Measurements from ENCODE around the gene P2RY2.
"Not testable (repeated sequence)": the region's sequence is repeated elsewhere in the genome, so short reads cannot be mapped to it uniquely, and the experiment has no call there.

Gene P2RY2

DNA sequence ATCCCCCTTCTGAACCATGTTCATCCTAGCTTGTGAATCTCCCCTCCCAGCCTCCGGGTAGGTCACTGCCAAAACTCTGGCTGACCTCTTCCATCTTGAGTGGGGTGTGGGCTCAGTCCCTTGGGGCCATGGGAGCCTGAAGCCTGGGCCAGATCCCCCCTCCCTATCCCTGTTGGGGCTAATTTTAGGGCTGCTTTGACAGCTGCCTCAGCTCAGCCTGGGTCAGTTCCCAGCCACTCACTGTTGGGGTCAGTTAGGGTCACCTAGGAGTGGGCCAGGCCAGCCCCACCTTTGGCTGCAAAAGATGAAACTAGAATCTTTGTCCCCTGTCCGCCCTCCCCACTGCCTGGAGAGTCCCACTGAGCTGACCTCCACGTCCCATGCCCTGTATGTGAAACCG lies 29.8 kb upstream of the P2RY2 start:
- DNase-seq (ENCODE audit: low spot score) = no peak

DNA sequence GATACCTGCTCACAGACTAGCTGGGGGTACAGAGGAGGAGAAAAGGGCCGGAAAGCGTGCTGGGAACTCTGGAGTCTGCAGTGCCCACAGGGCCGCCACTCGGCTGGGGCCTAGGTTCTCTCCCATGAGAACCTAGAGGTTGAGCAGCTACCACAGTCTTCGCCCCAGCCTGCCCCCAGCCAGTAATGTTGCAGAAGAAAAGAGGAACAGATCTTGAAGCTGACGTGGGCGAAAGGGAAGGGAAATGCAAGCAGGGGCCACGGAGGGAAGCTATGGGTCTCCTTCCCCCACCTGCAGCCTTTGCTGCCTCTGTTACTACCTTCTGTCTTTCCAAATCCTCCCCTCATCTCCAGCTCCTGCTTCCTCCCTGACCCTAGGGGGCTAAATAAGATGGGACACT lies 28.8 kb upstream of the P2RY2 start:
- no peak for DNase-seq (ENCODE audit: low spot score)

- no peak for DNase-seq (ENCODE audit: low spot score)
Measured at GRCh38 chr11:73189723-73190556, 28.1 kb upstream of the P2RY2 start.

DNA sequence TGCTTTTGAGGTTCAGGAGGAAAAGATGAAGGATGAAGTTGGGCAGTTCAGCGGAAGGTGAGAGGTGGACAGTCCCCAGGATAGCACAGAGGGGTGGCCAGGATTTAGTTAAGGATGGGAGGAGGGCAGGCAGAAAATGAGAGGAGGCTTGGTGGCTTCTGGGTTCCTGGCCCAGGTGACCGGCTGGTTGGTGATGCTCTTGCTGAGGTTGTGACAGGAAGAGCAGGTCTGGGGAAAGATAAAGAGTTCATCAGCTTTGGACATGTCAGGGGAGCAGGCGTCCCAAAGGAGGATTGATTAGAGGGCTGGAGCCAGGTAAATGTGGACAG lies 27.6 kb upstream of the P2RY2 start:
- no peak for DNase-seq (ENCODE audit: low spot score)

- DNase-seq (ENCODE audit: low spot score) = no peak
Measured at GRCh38 chr11:73191151-73191550, 26.9 kb upstream of the P2RY2 start.

DNA sequence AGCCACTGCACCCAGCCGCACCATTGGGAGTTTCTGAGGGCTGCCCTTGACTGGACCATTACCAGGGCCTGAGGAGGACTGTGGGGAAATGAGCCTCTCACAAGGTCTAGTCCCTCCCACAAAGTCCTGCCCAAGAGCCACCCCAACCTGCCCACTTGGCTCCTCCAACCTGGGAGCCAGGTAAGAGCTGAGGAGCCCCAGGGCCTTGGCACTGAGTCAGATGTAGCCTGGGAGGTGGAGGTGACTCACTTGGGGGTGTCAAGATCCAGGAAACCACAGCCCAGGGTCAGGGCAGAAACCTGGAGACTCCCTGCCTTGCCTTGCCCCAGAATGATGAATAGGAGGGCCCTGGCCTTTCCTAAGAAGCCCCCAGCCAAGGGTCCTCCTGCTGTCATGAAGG lies 25.8 kb upstream of the P2RY2 start:
- no peak for DNase-seq (ENCODE audit: low spot score)

DNA sequence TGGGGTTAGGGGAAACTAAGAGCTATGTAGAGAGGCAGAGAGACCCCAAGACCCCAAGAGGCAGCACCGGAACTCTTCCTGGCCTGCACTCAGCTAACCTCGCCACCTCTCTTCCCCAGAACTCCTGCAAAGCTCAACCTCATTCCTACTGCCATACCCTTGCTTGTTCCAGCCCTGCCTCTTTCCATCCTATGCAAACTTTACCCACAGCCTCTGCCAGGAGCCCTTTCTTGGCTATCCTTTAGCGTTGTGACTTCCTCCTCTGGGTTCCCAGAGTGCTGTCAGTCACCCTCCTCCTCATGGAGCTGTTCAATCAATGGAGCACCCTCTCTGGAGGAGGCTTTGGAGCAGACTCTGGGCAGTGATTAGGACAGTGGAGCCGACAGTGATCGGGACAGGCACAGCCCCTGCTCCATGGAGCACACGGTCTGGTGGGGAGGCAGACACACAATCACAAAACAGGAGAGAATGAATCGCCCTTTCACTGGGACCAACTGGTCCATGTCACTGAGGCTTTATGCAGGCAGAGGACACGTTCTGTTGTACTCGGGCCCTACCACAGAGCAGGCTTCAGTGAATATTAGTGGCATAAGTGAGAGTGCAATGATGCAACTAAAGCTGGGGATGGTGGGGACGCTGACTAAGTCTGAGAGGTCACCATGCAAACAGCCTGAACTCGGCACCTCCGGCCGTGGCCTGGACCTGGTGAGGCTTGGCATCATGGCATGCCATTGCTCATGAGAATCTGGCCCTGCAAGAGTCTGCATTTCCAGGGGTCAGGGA lies 24.6 kb upstream of the P2RY2 start:
- no peak for DNase-seq (ENCODE audit: low spot score)

- DNase-seq (ENCODE audit: low spot score) = no peak
Measured at GRCh38 chr11:73194034-73194507, 24.0 kb upstream of the P2RY2 start.

GRCh38 chr11:73194593-73194992 lies 23.5 kb upstream of the P2RY2 start:
- no peak for DNase-seq (ENCODE audit: low spot score)

- DNase-seq (ENCODE audit: low spot score) = no peak
Measured at GRCh38 chr11:73195191-73196007, 22.7 kb upstream of the P2RY2 start.

DNA sequence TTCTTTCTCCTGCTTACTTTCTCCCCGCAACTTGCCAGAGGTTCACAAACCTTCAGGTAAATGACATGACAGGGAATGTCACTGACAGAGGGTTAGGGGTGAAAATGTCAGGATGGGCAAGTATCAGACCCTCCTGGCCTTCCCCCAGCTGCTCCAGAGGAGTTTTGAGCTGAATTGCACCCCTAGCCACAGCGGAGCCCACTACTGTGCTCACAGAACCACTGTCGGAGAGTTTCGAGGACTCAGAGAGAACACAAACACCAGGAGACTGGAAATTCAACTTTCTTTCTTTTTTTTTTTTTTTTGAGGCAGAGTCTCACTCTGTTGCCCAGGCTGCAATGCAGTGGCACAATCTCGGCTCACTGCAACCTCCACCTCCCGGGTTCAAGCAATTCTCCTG lies 21.5 kb upstream of the P2RY2 start:
- DNase-seq (ENCODE audit: low spot score) = no peak

DNA sequence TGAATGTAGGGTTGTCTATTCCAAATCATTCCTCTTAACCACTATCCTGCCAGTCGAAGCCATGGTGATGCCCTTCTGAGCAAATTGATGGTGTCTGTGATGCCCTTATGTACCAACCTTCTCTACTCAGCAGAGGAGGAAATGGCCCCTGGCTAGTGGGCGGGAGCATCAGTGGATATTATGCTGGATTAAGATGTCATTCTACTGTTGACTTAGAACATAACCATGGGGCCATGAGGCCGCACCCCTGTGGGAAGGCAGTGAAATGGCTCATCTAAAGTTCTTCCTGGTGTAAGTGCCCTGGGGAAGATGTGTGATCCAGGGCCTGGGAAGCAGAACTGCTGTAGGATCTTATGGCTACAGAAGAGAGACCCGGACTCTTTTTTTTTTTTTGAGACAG lies 20.7 kb upstream of the P2RY2 start:
- no peak for DNase-seq (ENCODE audit: low spot score)

GRCh38 chr11:73197787-73198186 lies 20.3 kb upstream of the P2RY2 start:
- not testable (repeated sequence) for DNase-seq (ENCODE audit: low spot score)

DNA sequence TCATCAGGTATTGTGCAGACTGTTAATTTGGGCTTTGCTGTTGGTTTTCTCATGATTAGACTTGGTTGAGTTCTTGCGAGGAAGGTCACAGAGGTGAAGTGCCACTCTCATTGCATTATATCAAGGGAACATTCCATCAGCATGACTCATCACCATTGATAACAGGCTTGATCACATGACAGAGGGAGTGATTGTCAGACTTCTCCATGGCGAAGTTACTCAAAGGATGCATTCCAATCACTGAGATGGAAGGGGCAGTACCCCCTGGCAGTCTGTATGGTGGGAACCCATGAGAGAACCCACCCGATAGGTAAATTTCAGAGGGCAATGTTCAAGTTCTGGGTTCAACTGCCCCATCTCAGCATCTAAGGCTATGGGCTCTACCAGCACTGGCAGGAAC lies 19.4 kb upstream of the P2RY2 start:
- no peak for DNase-seq (ENCODE audit: low spot score)

- DNase-seq (ENCODE audit: low spot score) = no peak
Measured at GRCh38 chr11:73199446-73199845, 18.6 kb upstream of the P2RY2 start.

DNA sequence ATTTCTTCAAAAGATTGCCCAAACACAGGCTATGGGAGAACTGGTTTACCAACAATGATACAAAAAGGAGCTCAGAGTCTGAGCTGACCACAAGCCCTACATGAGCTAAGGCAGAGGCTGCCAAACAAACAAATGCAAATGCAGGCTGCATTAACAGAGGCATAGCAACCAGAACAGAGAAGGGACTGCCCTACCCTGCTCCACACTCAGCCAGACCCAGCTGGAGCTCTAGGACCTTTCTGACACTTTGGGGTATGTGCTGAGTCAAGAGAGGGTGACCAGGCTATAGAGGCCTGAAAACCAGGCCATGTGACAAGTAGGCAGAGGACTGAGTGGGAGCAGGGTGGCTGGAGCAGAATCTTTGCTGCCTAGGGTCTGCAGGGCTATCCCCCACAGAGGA lies 17.8 kb upstream of the P2RY2 start:
- no peak for DNase-seq (ENCODE audit: low spot score)

DNA sequence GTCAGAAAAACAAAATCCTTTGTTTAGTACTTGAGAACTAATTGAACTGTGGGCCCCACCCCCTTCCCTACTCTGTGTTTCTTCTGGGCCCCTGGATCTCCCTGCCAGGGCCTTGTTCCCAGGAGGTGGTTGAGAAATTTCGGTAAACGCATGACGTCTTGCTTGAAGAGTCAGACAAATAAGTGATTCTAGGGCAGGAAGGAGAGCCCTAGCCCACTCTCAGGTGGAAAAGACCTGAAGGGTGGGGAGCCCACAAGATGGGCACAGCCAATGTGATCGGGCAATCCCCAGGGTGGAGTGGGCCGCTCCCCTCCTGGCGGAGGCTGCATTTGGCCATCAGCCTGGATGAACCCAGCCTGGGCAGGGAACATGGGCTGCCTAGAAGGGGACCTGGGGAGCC lies 16.8 kb upstream of the P2RY2 start:
- no peak for DNase-seq (ENCODE audit: low spot score)

- no peak for DNase-seq (ENCODE audit: low spot score)
Measured at GRCh38 chr11:73201888-73202780, 15.9 kb upstream of the P2RY2 start.

- no peak for DNase-seq (ENCODE audit: low spot score)
Measured at GRCh38 chr11:73203322-73203721, 14.8 kb upstream of the P2RY2 start.

- DNase-seq (ENCODE audit: low spot score) = no peak
Measured at GRCh38 chr11:73203790-73204189, 14.3 kb upstream of the P2RY2 start.

DNA sequence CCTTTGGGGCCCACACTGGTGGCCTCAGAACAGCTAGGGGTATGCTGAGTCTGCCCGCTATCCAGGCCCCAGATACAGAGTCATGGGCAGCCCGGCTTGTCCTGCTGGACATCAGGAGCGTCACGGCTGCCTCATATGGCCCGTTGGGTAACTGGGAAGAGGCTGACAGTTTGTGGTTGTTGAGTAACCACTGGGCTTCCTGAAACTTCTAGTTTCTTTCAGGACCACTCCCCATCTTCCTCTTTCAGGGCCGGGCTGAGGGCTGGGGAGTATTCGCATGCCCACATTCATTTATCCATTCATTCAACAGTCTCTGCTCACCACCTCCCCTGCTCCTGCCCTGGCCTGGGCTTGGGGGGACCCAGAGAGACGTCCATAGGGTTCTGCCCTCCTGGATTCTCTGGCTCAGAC lies 13.4 kb upstream of the P2RY2 start:
- DNase-seq (ENCODE audit: low spot score) = no peak
